HG03039 (cell line): ENCODE data around the gene OPTN.
A peak's percentile ranks its signal among the peaks of the same experiment; 100 is the strongest.
"Not testable (repeated sequence)": the region's sequence is repeated elsewhere in the genome, so short reads cannot be mapped to it uniquely, and the experiment has no call there.

Experiments
- ATAC-seq: cut with Tn5 transposase; IDR thresholded peaks from one replicate; pipeline ENCODE4 v1.9.1; 2021; ENCODE audit warnings: mild to moderate bottlenecking, moderate library complexity; ENCODE audit not compliant: unreplicated experiment

The OPTN gene

GRCh38 chr10:13099666-13100348, at the start of gene OPTN:
Gene OPTN, plus strand, starts transcription at chr10:13100163. Its CDS starts 8,960 bp downstream, at chr10:13109123.
- ATAC-seq, result peak; percentile 63

- ATAC-seq, result no peak
Observed at GRCh38 chr10:13051126-13051694, 48.8 kb upstream of the OPTN start.

- ATAC-seq, result not testable (repeated sequence)
Observed at GRCh38 chr10:13053208-13053607, 46.8 kb upstream of the OPTN start.

GRCh38 chr10:13053794-13054462, 46.0 kb upstream of the OPTN start:
- no peak for ATAC-seq

- ATAC-seq, result no peak
Observed at GRCh38 chr10:13054844-13055243, 45.1 kb upstream of the OPTN start.

- ATAC-seq, result no peak
Observed at GRCh38 chr10:13056456-13057077, 43.4 kb upstream of the OPTN start.

- ATAC-seq, result no peak
Observed at GRCh38 chr10:13062803-13063202, 37.2 kb upstream of the OPTN start.

- no peak for ATAC-seq
Observed at GRCh38 chr10:13066527-13066926, 33.4 kb upstream of the OPTN start.

GRCh38 chr10:13067431-13067830, 32.5 kb upstream of the OPTN start:
- no peak for ATAC-seq

GRCh38 chr10:13068071-13068470, 31.9 kb upstream of the OPTN start:
- no peak for ATAC-seq

GRCh38 chr10:13068484-13068883, 31.5 kb upstream of the OPTN start:
- no peak for ATAC-seq

- ATAC-seq, result no peak
Observed at GRCh38 chr10:13072339-13072738, 27.6 kb upstream of the OPTN start.

GRCh38 chr10:13074563-13075451, 25.2 kb upstream of the OPTN start:
- ATAC-seq, result no peak

GRCh38 chr10:13078912-13079775, 20.8 kb upstream of the OPTN start:
- ATAC-seq, result no peak

- ATAC-seq, result no peak
Observed at GRCh38 chr10:13079776-13080050, 20.2 kb upstream of the OPTN start.

- no peak for ATAC-seq
Observed at GRCh38 chr10:13080643-13081042, 19.3 kb upstream of the OPTN start.

- not testable (repeated sequence) for ATAC-seq
Observed at GRCh38 chr10:13083700-13084099, 16.3 kb upstream of the OPTN start.

- no peak for ATAC-seq
Observed at GRCh38 chr10:13086056-13086455, 13.9 kb upstream of the OPTN start.

- ATAC-seq, result no peak
Observed at GRCh38 chr10:13087601-13087985, 12.4 kb upstream of the OPTN start.

GRCh38 chr10:13087986-13088618, 11.9 kb upstream of the OPTN start:
- ATAC-seq, result no peak
